ENCODE results near the gene THBS3. TPM values are rescaled to one million over a fixed set of nuclear protein-coding genes. Genes with fewer than 3 reads are reported as not detected.
A peak's percentile ranks its signal among the peaks of the same experiment; 100 is the strongest.
"Not testable (repeated sequence)": the region's sequence is repeated elsewhere in the genome, so short reads cannot be mapped to it uniquely, and the experiment has no call there.

THBS3 gene
- total RNA-seq, 1 donor from 2014 or later: 11.7 TPM

DNA sequence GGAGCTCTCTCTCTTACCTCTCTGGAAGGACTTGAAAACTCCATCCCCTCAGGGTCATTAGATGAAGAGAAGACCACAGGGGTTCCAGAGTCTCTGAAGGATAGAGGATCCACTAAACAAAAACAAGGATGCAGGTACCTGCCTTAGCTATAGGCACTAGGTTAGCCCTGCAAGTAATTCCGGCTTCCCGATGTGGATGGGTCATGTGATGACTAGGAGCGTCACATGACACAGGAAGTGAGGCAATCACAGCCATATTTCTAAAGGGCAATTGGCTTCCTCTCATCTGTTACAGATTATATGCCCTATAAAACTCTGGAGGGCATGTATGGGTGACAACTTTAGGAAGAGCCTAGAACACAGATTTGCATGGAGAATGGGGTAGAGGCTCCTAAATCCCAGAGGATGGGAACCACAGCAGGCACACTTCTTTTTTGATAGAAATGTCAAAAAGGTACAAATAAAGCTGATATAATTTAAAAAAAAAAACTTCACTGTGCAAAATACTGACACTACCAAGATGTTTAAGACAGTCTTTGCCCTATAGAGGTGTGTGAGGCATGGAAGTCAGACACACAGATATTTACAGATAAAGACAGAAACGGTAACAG, 33.5 kb upstream of the THBS3 start:
- peak; percentile 92 for DNase-seq (ENCODE audit: low spot score)
- intact Hi-C loops (cut with DNase I): no loop called here

DNA sequence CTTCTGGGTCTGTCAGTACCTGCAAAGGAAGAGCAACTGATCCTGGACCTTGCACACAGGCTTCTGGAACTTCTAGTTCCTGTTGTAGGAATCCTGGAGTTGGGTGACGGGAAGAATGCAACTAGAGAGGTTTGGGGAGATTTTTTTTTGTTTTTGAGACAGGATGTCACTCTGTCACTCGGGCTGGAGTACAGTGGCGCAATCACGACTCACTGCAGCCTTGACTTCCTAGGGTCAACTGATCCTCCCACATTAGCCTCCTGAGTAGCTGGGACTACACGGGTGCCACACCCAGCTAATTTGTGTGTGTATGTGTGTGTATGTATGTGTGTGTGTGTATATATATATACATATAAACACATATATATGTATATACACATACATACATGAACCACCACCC, 28.8 kb upstream of the THBS3 start:
- intact Hi-C loops (cut with DNase I): no loop called here
- DNase-seq (ENCODE audit: low spot score): no peak

DNA sequence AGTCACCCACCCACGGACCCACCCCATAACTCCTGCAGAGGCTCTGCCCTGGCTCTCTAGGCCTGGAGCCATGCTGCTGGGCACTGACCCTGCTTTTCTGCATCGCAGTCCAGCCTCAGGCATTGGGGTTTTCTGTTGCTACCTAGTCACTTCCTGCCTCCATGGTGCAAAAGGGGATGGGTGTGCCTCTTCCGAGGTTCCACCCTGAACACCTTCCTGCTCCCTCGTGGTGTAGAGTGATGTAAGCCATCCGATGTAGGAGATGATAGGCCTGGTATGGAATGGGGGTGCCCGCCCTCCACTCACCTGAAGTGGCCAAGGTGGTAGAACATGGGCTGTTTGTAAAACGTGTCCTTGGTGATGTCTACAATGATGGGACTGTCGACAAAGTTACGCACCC, 27.7 kb upstream of the THBS3 start:
- DNase-seq (ENCODE audit: low spot score); intact Hi-C loops (cut with DNase I): not testable (repeated sequence)

DNA sequence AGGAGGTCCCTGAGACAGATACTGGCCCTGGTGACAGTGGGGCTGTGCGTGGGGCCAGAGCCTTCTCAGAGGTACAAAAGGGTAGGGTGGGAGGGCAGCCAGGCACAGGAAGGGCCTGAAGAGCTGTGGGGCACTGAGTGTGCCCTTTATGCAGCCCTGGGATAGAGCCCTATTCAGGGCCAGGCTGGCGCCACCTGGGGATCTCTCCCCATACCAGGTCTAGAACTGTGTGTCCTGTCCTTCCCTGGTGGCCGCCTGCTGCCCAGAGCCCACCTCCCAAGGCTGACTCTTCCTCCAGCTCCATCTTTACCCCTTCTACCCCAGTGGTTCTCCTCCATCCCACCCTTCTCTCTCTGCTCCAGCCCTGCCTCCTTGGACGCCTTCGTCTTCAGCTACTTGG, 25.8 kb upstream of the THBS3 start:
- intact Hi-C loops (cut with DNase I); DNase-seq (ENCODE audit: low spot score): not testable (repeated sequence)

DNA sequence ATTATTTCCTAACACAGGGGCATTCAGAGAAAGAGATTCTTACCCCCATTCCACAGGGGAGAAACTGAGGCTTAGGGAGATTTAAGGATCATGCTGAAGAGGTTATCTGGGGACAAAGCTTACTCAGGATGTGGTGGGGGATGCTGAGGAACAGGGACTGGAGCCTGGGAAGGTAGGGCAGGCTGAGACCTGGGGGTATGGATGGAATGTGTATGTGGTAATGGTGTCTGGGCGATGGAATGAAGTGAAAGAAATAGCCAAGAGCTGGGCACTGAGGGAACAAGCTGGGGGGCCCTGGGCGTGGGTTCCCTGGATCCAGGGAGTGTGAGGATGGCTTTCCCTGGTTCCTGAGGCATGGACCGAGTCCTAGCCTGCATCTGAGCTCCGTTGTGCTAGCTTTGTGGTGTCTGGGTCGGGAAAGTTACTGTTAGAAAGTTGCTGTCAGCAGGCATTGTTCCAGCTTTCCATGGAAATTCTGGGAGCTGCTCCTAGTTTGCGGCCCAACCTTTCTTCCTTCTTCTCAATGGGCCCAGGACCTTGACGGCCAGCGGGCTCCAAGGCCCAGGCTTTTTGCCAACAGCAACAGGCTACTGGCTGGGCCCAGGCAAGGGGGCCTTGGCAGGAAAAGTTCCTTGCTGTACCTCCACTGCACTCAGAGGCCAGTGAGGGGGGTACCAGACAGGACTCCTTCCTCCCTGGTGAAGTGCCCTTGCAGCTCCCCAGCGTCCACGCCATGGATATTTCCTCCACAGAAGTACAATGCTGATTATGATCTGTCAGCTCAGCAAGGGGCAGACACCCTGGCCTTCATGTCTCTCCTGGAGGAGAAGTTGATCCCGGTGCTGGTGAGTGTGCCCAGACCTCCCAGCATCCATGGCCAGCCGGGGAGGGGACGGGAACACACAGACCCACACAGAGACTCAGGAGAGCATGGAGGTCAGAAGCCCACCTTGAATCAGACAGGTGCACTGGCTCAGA, 24.6 kb upstream of the THBS3 start:
- intact Hi-C loops (cut with DNase I); DNase-seq (ENCODE audit: low spot score): not testable (repeated sequence)

- DNase-seq (ENCODE audit: low spot score); intact Hi-C loops (cut with DNase I): not testable (repeated sequence)
Observed at GRCh38 chr1:155231302-155231701, 23.6 kb upstream of the THBS3 start.

GRCh38 chr1:155228096-155228427, 20.4 kb upstream of the THBS3 start:
- DNase-seq (ENCODE audit: low spot score): no peak
- intact Hi-C loops (cut with DNase I): loop anchor here (5.0 kb wide), 1 partner anchor 51 kb away; no protein-coding TSS in a partner anchor

GRCh38 chr1:155227261-155228095, 19.8 kb upstream of the THBS3 start:
- intact Hi-C loops (cut with DNase I): loop anchor here (2.0 to 5.0 kb wide), 2 partner anchors 19 to 50 kb away; partner anchors contain the start of gene MTX1
- DNase-seq (ENCODE audit: low spot score): peak; percentile 98

GRCh38 chr1:155226910-155227260, 19.2 kb upstream of the THBS3 start:
- no peak for DNase-seq (ENCODE audit: low spot score)
- intact Hi-C loops (cut with DNase I): loop anchor here (2.0 to 5.0 kb wide), 2 partner anchors 18 to 50 kb away; partner anchors contain the start of gene MTX1

- peak; percentile 91 for DNase-seq (ENCODE audit: low spot score)
- intact Hi-C loops (cut with DNase I): loop anchor here (2.0 to 5.0 kb wide), 2 partner anchors 18 to 49 kb away; partner anchors contain the start of gene MTX1
Observed at GRCh38 chr1:155226188-155226909, 18.7 kb upstream of the THBS3 start.

- intact Hi-C loops (cut with DNase I): loop anchor here (5.0 kb wide), 1 partner anchor 48 kb away; no protein-coding TSS in a partner anchor
- DNase-seq (ENCODE audit: low spot score): not testable (repeated sequence)
Observed at GRCh38 chr1:155225404-155225759, 17.7 kb upstream of the THBS3 start.

DNA sequence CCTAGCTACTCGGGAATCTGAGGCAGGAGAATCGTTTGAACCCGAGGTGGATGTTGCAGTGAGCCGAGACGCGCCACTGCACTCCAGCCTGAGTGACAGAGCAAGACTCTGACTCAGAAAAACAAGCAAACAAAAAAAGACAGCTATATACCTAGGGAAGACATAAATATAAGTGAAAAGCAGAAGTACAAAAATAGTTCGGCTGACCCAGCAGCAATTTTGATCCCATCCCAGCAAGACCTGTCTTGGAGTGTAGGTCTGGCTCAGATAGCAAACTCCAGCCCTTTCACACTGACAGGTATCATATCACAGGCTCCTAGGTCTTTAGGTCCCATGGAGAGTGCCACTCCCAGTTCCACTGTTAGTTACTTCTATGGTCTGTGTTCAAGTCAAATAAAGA, 15.3 kb upstream of the THBS3 start:
- intact Hi-C loops (cut with DNase I): no loop called here
- no peak for DNase-seq (ENCODE audit: low spot score)

- intact Hi-C loops (cut with DNase I); DNase-seq (ENCODE audit: low spot score): not testable (repeated sequence)
Observed at GRCh38 chr1:155220211-155220965, 12.7 kb upstream of the THBS3 start.

- no peak for DNase-seq (ENCODE audit: low spot score)
- intact Hi-C loops (cut with DNase I): no loop called here
Observed at GRCh38 chr1:155219592-155220031, 11.9 kb upstream of the THBS3 start.

GRCh38 chr1:155218854-155219591, 11.3 kb upstream of the THBS3 start:
- no peak for DNase-seq (ENCODE audit: low spot score)
- intact Hi-C loops (cut with DNase I): no loop called here

- intact Hi-C loops (cut with DNase I); DNase-seq (ENCODE audit: low spot score): not testable (repeated sequence)
Observed at GRCh38 chr1:155214702-155215101, 7.0 kb upstream of the THBS3 start.

GRCh38 chr1:155212051-155212440, 4.3 kb upstream of the THBS3 start:
- intact Hi-C loops (cut with DNase I); DNase-seq (ENCODE audit: low spot score): not testable (repeated sequence)

All from cardiac septum (tissue), 1 donor.